Activated T-cell treated with anti-CD3 and anti-CD28 coated beads, Interleukin-2, amount 50 U/mL, for 4 hours (primary cell): ENCODE results near the gene CYP2S1. TPM values are rescaled to one million over a fixed set of nuclear protein-coding genes. Genes with fewer than 3 reads are reported as not detected.

Experiments used
- ATAC-seq, 2 donors: fragments of 200-7000 bp; cut with Tn5 transposase; one replicate each; pipeline ENCODE4 v1.10.0; 2021
- DNase-seq: peaks from one replicate; pipeline ENCODE4 v3.0.0-alpha.2; 2020
- H3K27me3 Mint-ChIP-seq: one replicate; pipeline ENCODE4 v1.8.0; 2021; ENCODE audit warnings: low read depth, mixed read lengths
- H3K36me3 Mint-ChIP-seq: one replicate; pipeline ENCODE4 v1.8.0; 2022; ENCODE audit warnings: mixed read lengths; ENCODE audit not compliant: insufficient read depth
- H3K4me1 Mint-ChIP-seq: one replicate; pipeline ENCODE4 v1.8.0; 2021; ENCODE audit warnings: low read depth, mixed read lengths
- H3K4me3 Mint-ChIP-seq: one replicate; pipeline ENCODE4 v1.8.0; 2021; ENCODE audit warnings: mild to moderate bottlenecking, moderate library complexity, mixed read lengths
- H3K9me3 Mint-ChIP-seq: one replicate; pipeline ENCODE4 v1.8.0; 2021; ENCODE audit warnings: mixed read lengths
- total RNA-seq, 3 donors: library from RNA; stranded (reverse); gene quantifications; one replicate each; pipeline ENCODE4 v1.2.1, GENCODE V29; 2021

Gene CYP2S1
- total RNA-seq, 3 donors from 2014 or later, result 0.24 to 0.30 (median 0.27) TPM

- ATAC-seq, result no peak
- no peaks in the 10 kb centered on the region for H3K4me1 Mint-ChIP-seq
- no peaks in the 10 kb centered on the region for H3K9me3 Mint-ChIP-seq
- H3K27me3 Mint-ChIP-seq, result peaks cover 5% of the 10 kb centered on the region
- no peak overlapping the region for H3K4me3 Mint-ChIP-seq
- no peaks in the 10 kb centered on the region for H3K36me3 Mint-ChIP-seq
- DNase-seq, result no peak
Observed at GRCh38 chr19:41248895-41249294, 55.9 kb downstream of the CYP2S1 start.

- Mint-ChIP-seq H3K4me3 (no peak overlapping the region), H3K9me3 (no peaks in the 10 kb centered on the region), H3K27me3 (peaks cover 5% of the 10 kb centered on the region), H3K36me3 (no peaks in the 10 kb centered on the region), H3K4me1 (no peaks in the 10 kb centered on the region)
- ATAC-seq, result no peak
- DNase-seq, result no peak
Observed at GRCh38 chr19:41249707-41250423, 56.8 kb downstream of the CYP2S1 start.

GRCh38 chr19:41253660-41254059, 60.6 kb downstream of the CYP2S1 start:
- Mint-ChIP-seq H3K9me3 (no peaks in the 10 kb centered on the region), H3K36me3 (no peaks in the 10 kb centered on the region), H3K27me3 (peaks cover 5% of the 10 kb centered on the region), H3K4me1 (no peaks in the 10 kb centered on the region), H3K4me3 (no peak overlapping the region)
- ATAC-seq (no peak), DNase-seq (no peak)

- ATAC-seq, result no peak
Observed at GRCh38 chr19:41255171-41255570, 62.2 kb downstream of the CYP2S1 start.

More at GRCh38 chr19:41255171-41255570, 62.2 kb downstream of the CYP2S1 start:
- Mint-ChIP-seq H3K36me3 (no peaks in the 10 kb centered on the region), H3K27me3 (peaks cover 5% of the 10 kb centered on the region), H3K4me3 (no peak overlapping the region), H3K9me3 (no peaks in the 10 kb centered on the region), H3K4me1 (no peaks in the 10 kb centered on the region)
- no peak for DNase-seq

Other genes starting within 250 kb of the CYP2S1 start
- under 1 TPM in 2 of 3 donors, not detected in 1; 0.18 TPM for gene CYP2B6, start 201.9 kb upstream of the CYP2S1 start, total RNA-seq
- not detected for gene CYP2A13, start 104.8 kb upstream of the CYP2S1 start, total RNA-seq
- gene CYP2F1, start 78.8 kb upstream of the CYP2S1 start, total RNA-seq, result not detected
- under 1 TPM; 0.08 to 0.40 (median 0.30) TPM for gene AXL, start 26.0 kb downstream of the CYP2S1 start, total RNA-seq
- 100 to 1,000 TPM; 224 to 248 (median 238) TPM for gene HNRNPUL1, start 71.2 kb downstream of the CYP2S1 start, total RNA-seq
- 10 to 100 TPM; 33.8 to 40.5 (median 35.1) TPM for gene CCDC97, start 117.0 kb downstream of the CYP2S1 start, total RNA-seq
- 100 to 1,000 TPM; 134 to 168 (median 142) TPM for gene TGFB1, start 160.7 kb downstream of the CYP2S1 start, total RNA-seq
- 1 to 10 TPM; 5.4 to 5.7 (median 5.7) TPM for gene B9D2, start 170.9 kb downstream of the CYP2S1 start, total RNA-seq
- 1 to 10 TPM; 1.2 to 2.4 (median 1.5) TPM for gene TMEM91, start 183.3 kb downstream of the CYP2S1 start, total RNA-seq
- gene EXOSC5, start 204.1 kb downstream of the CYP2S1 start, total RNA-seq, result 10 to 100 TPM; 86.3 to 95.5 (median 94.5) TPM
- gene BCKDHA, start 204.6 kb downstream of the CYP2S1 start, total RNA-seq, result 10 to 100 TPM; 23.7 to 29.1 (median 26.7) TPM
- gene B3GNT8, start 234.2 kb downstream of the CYP2S1 start, total RNA-seq, result under 1 TPM; 0.15 to 0.35 (median 0.24) TPM
- gene DMAC2, start 246.7 kb downstream of the CYP2S1 start, total RNA-seq, result 10 to 100 TPM; 70.9 to 79.8 (median 72.2) TPM
- not detected for gene ERICH4, start 249.9 kb downstream of the CYP2S1 start, total RNA-seq